Hepatic stellate cell (primary cell): ENCODE measurements around the gene SMIM43.

Source experiments
- DNase-seq: peaks from one replicate; pipeline ENCODE4 v3.0.0; 2011; ENCODE audit warnings: low spot score

SMIM43 gene

DNA sequence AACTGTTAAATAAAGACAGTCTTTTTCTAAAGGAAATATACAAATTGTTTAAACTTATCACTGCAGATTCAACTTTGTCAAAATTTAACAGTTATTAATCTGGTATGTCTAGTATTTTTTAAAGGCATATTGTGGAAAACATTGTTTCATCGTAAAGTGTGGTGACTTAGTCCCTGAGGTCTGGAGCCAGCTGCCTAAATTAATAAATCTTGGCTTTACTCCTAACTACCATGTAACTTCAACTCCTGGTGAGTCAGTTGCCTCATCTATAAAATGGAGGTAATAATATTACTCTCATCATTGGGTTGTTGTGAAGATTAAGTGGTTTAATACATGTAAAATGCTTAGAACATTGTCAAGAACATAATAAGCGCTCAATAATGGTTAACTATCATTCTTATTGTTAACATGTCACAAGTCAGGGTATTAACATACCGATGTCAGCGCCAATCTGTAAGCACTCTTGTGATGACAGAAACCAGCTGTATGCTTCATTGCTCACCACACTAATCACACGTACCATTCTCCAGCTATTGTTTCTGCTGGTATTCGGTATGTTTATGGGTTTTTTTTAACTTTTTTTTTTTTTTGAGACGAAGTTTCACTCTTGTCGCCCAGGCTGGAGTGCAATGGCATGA lies 14.1 kb upstream of the SMIM43 start:
- no peak for DNase-seq

DNA sequence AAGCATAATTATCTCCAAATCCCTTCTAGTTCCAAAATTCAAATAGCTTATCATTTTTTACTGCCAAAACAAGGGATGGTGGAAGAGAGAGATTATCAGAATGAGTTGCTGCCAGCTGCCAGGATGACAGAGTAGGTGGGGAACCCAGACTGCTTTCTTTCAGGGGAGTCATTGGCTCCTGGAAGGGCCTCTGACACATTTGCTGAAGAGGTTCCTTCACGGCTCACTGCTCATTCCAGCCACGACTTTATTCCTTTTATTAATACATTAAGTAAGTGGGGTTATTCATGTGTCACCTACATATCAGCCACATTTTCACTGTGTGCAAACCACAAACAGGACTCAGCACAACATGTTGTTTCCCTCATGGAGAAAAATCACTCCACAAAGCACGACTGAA lies 12.7 kb upstream of the SMIM43 start:
- DNase-seq, result no peak

DNA sequence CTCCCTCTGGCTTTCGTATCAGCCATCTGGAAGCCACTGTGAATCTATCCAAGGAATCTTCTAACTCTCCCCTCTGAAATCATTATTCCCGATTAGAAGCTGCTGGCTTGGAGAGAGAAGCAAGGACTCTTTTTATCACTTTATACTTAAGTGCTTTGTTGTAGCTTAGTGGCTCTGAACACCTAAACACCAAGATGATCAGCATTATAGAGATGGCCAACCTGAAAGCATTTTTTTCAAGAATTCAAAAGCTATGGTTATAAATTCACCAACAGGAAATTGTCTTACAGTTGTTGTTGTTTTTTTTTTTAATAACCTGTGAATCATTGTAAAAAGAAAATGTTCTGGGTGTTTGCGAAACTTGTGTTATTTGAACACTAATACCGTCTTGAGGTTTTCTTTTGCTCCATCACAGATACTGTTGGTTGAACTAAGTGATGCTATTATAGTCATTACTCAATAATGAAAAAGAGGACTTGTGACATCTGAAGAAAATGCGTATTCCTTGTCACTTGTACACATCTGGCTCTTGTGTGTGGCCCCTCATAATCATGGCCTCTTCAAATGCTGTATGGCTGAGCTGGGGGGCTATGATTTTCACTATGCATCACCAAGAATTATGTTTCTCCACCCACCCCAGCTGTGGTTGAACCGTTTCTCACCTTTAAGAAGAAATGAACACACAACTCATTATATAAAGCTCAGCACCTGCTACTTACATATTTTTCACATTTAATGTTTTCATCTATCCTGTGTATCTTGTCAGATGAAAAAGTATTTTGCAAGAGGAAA lies 11.8 kb upstream of the SMIM43 start:
- DNase-seq, result no peak

DNA sequence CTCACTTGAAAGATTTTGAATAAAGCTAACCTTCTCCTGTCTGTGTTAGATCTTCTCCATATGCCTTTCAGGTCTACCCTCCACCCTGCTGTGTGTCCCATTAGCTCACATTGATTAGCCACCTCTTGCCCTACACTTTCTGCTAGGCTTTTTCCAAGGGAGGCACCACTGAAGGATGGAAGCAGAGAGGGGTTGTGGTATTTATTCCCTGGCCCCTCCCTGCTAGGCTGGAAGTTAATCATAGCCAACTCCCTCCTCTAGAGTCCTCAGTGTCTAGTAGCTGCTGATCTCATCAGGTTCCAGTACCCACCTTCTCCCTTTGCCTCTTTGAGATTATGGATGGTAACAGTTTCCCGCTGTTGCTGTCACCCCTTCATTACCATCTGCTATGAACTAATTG lies 8.9 kb upstream of the SMIM43 start:
- no peak for DNase-seq

DNA sequence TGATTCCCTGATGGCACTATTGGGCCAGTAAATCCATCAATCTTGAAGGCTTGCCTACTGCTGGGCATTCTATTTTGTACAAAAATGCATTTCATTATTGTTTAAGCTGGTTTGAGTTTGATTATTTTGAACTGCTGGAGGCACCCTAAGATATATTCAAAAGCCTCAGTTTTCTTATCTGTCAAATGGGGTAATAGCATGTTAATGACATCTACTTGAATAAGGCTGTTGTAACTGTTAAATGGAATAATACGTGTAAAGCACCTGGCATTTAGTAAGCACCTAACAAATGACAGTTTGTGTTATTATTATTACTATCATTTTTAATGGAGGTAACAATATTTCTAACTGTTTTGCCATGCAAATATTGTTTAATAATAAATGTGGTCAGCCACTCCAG lies 6.9 kb upstream of the SMIM43 start:
- no peak for DNase-seq

DNA sequence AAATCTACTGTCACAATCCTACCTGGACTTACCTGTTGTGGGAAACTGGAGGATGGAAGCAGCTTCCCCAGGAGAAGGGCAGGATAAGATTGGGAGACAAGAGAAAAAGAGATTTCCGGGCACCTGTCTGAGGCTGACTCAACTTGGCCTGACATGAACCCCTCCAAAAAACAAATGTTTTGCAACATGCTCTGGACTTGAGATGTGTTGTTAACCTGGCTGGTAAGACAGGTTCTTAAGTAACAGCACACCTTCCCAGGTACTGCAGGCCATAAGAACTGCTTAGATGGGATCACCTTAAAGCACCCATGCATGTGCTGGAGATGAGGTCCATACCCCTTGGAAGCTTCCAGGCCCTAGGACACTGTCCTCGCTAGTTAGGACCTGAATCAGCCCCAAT lies 4.4 kb upstream of the SMIM43 start:
- DNase-seq, result no peak

DNA sequence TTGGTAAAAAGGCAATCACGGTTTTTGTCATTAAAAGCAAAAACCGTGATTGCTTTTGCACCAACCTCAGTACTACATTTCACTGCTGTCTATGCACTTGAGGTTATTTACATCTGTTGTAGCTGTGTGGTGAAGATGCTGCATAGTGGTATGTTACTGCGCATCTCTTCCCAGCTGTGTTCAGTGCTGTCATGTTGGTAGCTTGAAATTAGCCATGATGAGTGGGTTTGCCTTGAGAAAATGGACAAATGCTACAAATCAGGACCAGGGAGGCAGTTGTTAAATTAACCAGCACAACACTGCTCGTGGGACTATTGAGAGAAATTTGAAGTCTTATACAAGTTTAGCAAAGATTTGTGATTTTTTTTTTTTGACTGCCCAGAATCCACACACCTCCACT lies 2.2 kb upstream of the SMIM43 start:
- no peak for DNase-seq

DNA sequence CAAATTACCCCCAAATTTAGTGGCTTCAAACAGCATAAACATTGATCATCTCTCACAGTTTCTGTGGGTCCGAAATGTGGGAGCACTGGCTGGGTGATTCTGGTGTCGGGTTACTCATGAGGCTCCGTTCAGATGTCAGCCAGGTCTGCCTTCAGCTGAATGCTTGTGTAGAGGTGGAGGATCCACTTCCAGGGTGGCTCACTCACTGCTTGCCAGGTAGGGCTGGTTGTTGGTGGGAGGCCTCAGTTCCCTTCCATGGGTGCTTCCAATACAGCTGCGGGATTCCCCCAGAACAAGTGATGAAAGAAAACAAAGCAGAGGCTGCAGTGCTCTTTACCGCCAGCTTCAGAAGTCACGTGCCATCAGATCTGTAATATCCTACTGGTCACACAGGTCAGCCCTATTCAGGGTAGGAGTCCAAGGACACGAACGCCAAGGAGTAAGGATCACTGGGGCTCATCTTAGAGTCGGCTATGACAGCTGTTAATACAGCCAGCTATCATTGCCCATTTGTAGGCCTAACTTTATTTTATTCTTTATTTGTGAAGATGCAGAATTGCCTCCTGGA lies 1.1 kb upstream of the SMIM43 start:
- no peak for DNase-seq

DNA sequence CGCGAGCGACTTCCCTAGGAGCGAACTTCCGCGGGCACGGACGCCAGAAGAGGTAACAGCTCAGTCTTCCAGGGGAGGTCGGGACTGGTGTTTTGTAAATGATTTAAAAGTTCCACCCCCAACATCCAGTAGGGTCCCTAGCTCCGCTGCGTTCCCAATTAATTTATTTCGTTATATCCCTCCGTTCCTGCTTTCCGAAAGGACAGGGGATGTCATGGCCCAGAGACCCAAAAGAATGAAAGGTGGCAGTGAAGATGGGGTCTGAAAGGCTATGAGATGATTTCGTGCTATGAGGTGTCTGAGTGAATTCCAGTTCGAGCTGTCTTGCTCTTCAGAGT lies 373 bp upstream of the SMIM43 start:
- DNase-seq, result no peak

DNA sequence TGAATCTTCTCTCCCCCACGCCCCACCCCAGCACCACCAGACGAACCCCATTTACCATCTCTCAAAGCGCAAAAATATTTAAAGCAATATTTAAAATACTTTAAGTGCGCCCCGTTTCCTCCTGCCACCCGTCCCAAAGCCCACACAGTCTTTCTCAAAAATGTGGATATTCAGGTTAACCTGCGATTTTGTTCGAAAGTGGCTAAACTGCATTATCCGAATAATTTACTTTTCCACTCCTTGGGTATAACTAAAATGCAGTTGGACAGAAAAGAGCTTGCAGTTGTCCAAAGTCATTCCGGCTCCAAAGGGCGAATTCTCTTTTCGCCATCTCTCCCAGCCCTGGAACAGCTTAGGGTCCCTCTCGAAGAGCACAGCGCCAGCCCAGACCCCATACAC lies 662 bp downstream of the SMIM43 start:
- no peak for DNase-seq

DNA sequence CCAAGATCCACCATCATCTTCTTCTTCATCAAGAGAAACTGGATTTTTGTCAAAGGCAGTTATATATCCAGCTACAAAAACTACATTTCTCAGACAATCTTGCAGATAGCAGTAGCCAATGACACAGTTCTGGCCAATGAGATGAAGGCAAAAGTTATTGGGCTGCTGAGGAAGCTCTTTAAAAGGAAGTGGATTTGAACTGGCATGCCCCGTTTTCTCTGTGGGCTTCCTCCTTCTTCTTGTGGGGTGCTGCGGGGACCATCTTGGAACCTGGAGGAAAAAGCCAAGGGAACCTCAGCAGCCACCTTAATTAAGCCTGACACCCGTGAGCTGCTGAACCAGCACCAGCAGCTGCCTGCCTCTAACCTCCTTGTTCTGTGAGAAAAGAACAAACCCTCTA lies 4.8 kb downstream of the SMIM43 start:
- no peak for DNase-seq

DNA sequence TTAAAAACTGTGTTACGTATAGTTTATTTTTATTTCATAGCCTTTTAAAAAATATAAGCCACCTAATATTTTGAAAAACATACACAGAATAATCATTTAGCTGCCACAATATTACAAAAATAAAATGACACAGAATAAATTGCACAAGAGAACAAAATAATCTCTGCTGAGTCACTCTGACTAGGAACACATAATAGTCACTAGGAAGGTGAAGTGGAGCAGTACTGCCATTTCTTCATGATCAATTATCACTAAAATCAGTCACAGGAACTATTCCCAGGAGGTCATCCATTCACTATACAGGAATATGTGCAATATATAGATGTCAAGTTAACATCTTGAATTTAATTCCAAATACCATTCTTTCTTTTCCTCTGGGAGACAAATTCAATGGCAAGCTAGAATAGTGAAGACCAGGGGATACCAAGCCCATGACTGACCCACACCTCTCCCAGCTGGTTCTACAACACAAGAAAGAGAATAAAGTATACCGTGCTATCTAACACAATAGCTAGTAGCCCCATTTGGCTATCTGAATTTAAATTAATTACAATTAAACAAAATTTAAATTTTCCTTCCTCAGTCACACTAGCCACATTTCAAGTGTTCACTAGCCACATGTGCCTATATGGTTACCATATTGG lies 5.9 kb downstream of the SMIM43 start:
- peak; percentile 9 for DNase-seq

DNA sequence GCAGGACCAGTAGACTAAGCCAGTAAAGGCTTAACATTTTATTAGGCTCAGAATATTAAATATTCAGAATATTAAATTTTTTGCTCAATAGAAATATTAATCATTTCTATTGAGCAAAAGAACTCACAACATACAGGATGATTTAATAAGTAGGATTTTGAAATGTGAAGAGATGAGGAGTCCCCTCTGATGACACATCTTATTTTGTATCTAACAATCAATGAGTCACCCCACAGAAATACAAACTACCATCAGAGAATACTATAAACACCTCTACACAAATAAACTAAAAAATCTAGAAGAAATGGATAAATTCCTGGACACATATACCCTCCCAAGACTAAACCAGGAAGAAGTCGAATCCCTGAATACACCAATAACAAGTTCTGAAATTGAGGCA lies 12.8 kb downstream of the SMIM43 start:
- DNase-seq, result peak; percentile 9

DNA sequence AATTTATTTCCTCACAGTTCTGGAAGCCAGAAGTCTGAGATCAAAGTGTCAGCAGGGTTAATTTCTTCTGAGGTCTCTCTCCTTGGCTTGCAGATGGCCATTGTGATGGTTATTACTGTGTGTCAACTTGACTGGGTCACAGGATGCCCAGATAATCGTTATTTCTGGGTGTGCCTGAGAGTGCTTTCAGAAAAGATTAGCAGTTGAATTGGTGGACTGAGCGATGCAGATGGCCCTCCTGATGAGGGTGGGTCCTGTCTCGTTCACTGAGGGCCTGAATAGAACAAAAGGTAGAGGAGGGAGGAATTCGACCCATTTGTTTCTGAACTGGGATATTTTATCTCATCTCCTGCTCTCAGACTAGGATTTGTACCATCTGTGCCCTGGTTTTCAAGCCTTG lies 15.7 kb downstream of the SMIM43 start:
- no peak for DNase-seq

DNA sequence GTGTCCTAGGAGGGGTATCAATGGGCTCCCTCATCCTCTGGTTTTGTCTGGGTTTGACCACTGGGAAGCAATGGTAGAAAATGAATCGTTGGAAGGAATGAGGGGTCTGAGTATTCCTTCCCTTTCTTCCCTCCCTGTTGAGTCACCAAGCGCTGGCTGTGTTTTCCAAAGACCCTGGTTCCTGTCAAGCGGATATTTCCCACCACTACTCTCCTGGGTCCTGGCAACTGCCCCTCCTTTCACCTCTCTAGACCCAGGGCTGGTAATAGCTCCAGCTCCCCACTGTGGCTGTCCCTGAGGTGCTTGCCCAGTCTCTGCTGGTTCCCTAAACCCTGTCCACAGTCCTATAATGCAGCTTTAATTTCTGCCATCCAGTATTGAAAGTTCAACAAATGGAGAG lies 22.2 kb downstream of the SMIM43 start:
- DNase-seq, result no peak

DNA sequence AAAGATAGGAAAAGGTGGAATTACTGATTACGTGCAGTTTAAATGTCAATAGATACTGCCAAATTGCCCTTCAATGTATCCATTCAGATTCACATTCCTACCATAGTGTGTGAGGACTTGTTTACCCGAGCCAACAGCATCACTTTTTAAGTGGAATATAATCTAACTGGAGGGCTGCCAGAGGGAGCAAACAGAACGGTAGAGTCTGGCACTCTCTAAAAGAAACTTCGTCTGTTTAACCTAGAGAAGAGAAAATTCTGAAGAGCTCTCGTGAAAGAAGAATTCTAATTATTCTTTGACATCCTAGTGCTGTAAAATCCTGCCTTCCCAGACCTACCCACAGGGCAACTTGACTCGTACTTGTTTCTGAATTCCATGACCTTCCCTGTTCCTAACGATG lies 23.2 kb downstream of the SMIM43 start:
- no peak for DNase-seq

DNA sequence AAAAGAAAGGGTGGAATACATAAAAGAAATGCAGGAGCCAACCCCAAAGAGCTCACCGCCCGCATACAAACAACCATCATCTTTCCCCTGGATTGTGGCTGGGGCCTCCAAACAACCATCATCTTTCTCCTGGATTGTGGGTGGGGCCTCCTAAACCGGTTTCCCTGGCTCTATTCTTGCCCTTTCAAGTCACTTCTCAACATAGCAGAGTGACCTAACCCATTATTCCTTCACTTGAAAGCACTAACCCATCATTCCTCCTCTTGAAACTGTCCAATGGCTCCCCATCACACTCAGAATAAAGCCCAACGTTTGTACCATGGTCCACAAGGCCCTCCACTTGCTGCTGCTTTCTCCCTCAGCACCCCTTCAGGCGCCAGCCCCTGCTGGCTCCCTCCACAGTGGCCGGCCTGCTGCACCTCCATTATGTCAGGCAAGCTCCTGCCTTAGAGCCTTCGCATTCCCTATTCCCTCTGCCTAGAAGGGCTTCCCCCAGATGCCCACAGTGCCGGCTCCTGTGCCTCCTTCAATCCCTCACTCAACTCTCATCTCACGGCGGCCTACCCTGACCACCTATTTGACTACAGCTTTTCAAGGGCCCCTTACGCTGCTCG lies 24.1 kb downstream of the SMIM43 start:
- DNase-seq, result no peak

DNA sequence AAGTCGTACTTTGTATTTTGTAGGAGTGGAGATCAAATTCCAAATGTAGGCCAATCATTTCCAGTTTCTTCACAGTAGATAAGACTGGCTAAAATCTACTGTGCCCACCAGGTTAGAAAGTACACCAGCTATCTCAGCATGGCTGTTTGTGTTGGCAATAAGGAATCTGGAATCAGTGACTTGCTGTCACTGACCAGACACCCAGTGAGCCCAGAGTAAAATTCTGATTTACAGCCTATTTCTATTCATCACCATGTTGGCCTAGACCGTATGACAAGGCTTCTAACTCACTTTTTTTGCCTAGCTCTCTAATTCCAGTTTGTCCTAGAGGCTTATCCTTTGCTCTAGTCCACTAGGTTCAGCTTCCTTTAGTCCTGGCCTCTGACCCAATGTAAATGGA lies 25.4 kb downstream of the SMIM43 start:
- DNase-seq, result no peak

DNA sequence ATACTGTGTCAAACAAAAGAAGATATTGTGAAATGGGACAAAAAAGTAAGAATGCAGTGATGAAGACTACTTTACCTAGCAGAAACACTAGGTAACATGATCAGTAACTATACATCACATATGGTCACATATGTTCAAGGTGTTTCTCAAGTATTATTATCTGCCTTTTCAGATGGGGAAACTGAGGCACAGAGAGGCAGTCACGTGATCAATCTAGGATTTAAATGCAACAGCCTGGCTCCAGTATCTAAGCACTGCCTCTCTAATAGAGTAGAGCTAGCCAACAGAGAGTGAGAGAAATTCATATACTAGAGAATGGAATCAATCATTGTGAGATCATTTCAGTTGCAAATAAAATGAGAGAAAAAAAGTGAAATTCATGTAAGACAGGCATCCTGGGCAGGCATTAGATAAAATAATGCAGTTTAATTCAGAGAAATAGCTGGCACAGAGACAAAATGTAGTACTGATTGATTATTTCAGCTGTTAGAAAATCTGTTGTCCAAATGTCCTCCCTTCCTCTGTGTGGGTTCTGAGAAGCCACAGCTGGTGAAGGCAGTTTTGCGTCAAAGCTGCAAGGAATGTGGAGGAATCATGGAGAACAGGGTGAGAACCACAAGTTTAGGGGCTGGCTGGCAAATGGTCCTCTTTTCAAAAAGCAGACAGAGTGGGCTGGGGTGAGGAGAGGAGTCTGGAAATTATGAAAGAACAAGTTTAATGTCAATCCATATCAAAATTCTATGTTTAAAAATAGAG lies 26.0 kb downstream of the SMIM43 start:
- DNase-seq, result no peak

DNA sequence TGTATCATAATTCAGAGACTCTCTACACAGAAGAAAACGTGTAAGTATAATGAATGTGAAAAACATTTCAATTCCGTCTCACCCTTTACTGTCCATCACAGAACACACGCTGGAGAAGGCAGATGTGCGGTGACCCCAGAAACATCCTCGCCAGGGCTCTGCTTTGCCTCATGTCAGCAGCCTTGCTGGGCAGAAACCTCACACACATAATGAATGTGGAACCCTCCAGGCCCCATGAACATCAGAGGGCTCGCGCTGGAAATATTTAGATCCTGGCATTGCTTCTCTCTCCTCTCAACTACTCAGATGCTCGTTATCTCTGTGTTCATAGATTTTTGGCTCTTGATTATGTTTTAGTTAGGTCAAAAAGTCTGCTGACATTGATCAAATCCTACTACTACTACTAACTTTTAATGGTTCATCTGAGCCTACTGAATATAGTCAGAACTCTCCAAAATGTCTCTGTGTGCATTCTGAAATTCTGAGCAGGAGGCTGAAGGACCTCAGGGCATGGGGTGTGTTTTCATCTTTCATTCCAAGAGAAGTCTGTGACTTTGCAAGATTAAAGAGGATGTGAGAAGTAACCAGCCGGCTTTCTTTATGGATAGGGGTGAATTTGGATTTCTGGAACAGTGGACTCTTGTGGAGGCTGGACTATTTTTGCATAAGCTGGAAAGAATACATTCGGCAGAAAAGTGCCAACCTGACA lies 27.0 kb downstream of the SMIM43 start:
- DNase-seq, result no peak

DNA sequence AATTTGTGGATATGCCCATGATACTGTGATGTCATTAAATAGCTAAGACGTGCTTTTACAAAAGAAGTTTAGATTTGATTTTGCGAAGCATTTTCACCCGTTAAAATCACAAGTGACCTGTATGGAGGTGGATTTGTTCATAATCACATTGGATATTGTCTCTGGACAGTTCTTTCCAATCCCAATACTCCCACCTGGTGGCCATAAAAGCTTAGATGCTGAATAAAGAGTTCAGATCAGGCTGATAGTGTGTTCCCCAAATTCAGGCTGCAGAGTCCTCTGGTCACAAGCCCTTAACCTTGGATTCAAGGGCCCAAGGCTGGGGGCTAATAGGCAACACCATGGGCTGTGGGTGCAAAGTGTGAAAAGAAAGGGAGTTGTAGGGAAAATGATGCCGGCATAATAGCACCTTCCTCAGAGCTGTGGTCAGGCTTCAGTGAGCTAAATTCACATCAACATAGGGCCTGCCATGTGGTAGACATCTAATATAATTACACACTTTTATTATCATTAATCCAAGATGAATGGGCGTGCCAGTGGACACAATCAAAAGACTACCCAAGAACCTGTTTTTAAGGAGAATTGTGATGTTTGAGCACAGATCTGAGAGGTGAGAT lies 28.1 kb downstream of the SMIM43 start:
- peak; percentile 40 for DNase-seq
